ENCODE measurements around the gene CLEC4M.

Gene CLEC4M, protein sequence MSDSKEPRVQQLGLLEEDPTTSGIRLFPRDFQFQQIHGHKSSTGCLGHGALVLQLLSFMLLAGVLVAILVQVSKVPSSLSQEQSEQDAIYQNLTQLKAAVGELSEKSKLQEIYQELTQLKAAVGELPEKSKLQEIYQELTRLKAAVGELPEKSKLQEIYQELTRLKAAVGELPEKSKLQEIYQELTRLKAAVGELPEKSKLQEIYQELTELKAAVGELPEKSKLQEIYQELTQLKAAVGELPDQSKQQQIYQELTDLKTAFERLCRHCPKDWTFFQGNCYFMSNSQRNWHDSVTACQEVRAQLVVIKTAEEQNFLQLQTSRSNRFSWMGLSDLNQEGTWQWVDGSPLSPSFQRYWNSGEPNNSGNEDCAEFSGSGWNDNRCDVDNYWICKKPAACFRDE

DNA sequence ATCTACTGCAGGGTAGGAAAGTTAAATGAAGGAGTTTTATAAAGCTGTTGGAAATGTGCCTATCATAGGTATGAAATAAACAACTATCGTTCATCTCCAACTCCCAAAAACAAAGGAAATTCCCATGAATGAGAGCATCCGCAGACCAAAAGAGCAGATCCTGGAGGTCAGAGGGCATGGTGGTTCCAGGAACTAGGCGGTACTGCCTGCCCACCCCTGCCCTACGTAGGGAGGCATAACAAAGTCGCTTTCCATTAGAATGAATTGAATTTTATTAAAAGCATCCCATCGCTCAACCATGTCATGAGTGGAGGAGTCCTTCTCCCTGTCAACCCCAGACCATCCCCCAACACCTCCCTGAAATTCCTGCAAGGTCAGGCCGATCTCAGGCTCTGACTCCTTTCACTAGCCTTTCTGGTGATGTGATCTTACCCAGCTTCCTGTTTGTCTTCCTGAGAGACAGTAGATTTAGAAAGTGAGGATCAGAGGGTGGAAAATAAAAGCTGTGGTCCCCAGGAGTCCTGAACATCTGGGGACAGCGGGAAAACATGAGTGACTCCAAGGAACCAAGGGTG lies at the start of gene CLEC4M:
Gene CLEC4M (plus strand): TSS at position 525 of the 575 bp plus-strand sequence. CDS start 24 bp downstream, at position 549.
- no peak for DNase-seq (ENCODE audit: low spot score)

GRCh38 chr19:7715671-7716070 lies 47.4 kb upstream of the CLEC4M start:
- no peak for DNase-seq (ENCODE audit: low spot score)

- DNase-seq (ENCODE audit: low spot score), result no peak
Measured at GRCh38 chr19:7716762-7717161, 46.3 kb upstream of the CLEC4M start.

GRCh38 chr19:7718668-7719067 lies 44.4 kb upstream of the CLEC4M start:
- DNase-seq (ENCODE audit: low spot score), result no peak

DNA sequence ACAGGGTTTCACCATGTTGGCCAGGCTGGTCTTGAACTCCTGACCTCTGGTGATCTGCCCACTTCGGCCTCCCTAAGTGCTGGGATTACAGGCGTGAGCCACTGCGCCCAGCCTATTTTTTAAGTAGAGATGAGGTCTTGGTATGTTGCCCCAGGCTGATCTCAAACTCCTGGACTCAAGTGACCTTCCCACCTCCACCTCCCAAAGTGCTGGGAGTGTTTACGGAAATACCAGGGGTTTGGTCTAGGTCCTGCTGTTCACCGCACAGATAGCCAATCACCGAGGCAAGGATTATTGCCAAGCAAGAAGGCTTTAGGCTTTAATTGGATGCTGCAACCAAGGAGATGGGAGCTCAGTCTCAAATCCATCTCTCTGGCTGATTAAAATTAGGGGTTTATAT lies 42.7 kb upstream of the CLEC4M start:
- no peak for DNase-seq (ENCODE audit: low spot score)

GRCh38 chr19:7722231-7722651 lies 40.8 kb upstream of the CLEC4M start:
- DNase-seq (ENCODE audit: low spot score), result no peak

DNA sequence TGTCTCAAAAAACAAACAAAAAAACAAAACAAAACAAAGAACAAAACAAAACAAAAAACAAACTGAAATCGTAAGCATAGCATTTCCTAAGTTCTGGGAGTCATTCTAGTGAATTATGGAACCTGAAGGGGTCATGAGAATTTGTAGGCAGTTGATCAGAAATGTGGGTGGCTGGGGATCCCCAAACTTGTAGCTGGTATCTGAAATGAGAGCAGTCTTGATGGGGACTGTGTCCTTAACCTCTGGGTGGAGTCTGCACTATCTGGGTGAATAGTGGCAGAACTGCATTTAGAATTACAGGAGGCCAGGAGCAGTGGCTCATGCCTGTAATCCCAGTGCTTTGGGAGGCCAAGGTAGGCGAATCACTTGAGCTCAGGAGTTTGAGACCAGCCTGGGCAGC lies 37.3 kb upstream of the CLEC4M start:
- DNase-seq (ENCODE audit: low spot score), result no peak

DNA sequence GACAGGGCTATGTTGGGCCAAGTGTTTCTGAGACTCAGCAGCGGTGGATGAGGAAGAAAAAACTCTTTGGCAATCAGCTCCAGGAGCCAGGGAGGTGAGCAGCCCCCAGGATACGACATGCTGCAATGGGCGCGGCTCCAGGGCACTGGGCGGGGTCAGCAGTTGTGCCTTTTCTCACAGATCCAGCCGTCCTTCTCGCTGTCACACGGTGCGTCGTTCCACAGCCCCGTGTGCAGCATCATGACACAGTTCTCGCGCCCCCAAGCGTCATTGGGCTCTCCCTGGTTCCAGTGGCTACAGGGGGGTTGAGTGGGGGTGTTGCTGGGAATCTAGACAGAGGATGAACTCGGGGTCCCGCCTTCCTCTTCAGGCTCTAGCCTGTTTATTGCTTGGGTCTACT lies 33.8 kb upstream of the CLEC4M start:
- no peak for DNase-seq (ENCODE audit: low spot score)

DNA sequence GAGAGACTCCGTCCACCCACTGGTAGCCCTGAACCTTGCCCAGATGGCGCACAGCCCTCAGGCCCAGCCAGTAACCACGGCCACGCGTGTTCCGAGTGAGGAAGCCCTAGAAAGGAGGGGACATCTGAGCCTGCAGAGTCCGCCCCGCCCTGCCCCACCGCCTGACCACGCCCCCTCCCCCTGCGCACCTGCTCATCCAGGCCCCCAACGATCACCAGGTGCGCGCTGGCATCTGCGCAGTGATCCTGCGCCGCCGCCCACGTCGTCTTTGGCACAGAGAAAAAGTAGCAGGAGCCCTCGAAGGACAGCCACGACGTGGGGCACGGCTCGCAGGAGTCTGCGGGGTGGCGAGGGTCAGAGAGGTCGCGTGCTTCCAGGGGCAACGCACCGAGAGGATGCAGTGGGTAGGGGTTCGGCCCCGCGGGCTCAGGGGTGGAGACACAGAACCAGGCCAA lies 33.2 kb upstream of the CLEC4M start:
- DNase-seq (ENCODE audit: low spot score), result no peak

- no peak for DNase-seq (ENCODE audit: low spot score)
Measured at GRCh38 chr19:7730286-7731217, 32.5 kb upstream of the CLEC4M start.

DNA sequence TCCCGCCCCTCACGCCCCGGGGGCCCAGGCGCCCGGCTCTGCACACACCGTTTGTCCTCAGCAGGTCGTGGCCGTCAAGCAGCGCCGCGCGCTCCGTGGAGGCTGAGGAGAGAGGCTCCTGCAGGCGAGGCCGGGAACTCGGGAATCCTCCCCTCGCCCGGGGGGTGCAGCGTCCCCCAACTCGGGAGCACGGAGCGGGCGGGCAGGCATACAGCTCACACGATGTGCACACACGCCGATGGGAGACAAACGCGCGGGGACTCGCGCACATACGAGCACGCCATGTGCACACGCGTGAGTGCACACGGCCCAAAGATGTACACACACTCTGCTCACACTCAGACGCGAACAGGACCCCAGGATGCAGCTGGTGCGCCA lies 31.8 kb upstream of the CLEC4M start:
- DNase-seq (ENCODE audit: low spot score), result no peak

DNA sequence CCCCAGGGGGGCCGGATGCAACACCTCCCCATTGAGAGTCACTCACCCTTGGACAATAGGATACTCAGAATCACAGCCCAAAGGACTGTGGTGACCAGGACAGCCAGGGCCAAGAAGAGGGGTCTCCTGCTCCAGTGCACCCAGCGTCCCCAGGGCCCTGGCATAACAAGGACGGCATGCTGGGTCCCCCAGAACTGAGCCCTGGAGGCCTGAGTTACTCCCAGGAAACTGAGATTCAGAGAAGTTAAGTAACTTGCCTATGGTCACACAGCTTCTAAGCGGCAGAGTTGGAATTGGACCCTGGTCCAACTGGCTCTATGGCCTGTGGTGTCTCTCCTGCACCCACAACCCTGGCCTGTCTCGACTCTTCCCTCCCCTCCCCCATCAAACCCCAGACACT lies 31.4 kb upstream of the CLEC4M start:
- no peak for DNase-seq (ENCODE audit: low spot score)

DNA sequence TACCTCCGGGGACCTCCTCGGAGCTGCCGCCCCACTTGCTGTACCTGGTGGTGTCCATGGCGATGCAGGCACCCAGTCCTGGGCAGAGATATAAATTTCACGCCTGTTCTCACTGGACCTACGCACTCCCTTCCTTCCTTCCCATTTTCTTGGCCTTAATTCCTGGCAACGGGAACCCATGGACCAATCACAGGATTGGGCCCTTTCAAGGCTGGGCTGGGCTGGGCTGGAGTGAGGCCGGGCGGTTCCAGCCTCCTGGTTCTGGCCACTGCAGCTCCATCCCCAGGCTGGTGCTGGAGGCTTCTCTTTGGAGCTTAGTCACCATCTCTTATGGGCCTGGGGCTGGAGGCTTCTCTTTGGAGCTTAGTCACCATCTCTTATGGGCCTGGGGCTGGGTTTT lies 31.0 kb upstream of the CLEC4M start, which contains the start of gene CLEC4G:
Gene CLEC4G (minus strand): TSS at position 66 of the 400 bp plus-strand sequence. CDS start 8 bp downstream, at position 58.
- no peak for DNase-seq (ENCODE audit: low spot score)

GRCh38 chr19:7733376-7733775 lies 29.7 kb upstream of the CLEC4M start:
- DNase-seq (ENCODE audit: low spot score), result no peak

DNA sequence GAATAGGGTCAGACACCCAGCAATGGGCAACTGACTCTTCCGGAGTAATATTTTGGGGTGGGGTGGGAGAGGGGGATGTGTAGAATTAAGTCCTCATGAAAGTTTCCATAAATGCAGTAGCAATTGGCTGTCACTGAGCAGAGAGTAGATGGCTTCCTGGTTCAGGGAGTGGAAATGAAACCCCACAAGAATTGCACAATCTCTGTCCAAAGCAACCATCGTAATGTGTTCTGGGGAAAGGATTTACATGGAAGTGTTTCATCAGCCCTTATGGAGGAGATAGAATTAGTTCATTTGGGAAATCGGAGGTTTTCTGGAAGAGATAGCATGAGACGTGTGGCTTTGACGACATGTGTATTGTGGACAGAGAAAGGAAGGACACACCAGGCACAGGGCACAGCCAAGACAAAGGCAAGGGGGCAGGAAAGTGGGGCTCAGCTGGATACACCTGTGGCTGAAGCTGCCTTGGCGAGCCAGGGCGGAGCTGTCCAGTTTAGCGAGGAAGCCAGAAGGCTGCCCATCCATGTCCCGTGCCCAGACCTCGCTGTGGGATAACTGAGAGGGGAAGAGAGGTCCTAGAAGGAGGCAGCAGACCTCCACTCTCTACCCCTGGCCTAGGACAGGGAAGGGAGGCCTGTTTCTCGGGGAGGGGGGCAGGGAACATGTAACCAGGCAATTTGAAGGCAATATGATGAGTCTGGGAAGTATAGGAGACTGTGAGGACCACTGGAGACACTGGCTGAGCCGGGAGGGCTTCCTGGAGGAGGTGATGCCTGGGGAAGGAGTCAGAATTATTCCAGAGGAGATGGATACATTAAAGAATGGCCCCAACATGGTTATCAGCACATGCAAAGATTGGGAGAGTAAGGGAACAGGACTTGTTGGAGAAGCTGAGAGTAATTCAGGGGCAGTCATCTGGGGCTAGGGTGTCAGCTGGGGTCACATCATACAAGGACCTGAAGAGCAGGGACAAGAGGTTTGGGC lies 28.5 kb upstream of the CLEC4M start:
- no peak for DNase-seq (ENCODE audit: low spot score)

DNA sequence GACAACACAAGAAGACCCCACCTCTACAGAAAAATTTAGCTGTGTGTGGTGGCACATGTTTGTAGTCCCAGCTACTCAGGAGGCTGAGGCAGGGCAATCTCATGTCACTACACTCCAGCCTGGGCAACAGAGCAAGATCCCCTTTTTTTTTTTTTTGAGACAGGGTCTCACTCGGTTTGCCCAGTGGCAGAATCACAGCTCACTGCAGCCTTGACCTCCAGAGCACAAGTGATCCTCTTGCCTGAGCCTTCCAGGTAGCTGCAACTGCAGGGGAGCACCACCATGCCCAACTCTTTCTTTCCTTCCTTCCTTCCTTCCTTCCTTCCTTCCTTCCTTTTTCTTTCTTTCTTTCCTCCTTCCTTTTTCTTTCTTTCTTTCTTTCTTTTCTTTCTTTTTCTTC lies 26.9 kb upstream of the CLEC4M start:
- no peak for DNase-seq (ENCODE audit: low spot score)

DNA sequence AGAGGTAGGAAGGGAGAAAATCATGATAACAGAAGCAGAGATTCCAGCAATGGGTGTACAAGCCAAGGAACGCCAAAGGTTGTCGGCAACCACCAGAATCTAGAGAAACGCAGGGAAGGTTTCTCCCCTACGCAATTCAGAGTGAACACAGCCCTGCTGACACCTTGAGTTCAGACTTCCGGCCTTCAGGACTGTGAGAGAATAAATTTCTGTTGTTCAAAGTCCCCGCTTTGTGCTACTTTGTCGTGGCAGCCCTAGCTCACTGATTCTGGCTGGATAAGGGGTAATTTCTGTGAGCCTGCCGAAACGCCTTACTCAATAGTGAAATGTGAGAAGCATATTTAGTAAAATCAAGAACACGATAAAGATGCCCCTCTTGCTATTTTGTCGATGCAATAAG lies 25.8 kb upstream of the CLEC4M start:
- DNase-seq (ENCODE audit: low spot score), result no peak

DNA sequence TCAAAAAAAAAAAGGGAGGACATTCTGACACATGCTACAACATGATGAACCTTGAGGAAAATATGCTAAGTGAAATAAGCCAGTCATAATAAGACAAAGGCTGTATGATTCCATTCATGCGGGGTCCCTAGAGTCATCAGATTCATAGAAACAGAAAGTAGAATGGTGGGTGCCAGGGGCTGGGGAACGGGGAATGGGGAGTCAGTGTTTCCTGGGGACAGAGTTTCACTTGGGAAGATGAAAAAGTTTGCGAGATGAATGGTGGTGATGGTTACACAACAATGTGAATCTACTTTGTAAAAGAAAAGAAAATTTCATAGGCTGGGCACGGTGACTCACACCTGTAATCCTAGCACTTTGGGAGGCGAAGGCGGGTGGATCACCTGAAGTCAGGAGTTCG lies 25.0 kb upstream of the CLEC4M start:
- DNase-seq (ENCODE audit: low spot score), result no peak

- no peak for DNase-seq (ENCODE audit: low spot score)
Measured at GRCh38 chr19:7739211-7739755, 23.8 kb upstream of the CLEC4M start.

GRCh38 chr19:7739801-7740681 lies 23.0 kb upstream of the CLEC4M start:
- no peak for DNase-seq (ENCODE audit: low spot score)
